ENCODE measurements around the gene LST1. TPM values are rescaled to one million over a fixed set of nuclear protein-coding genes. Genes with fewer than 3 reads are reported as not detected.

LST1 gene
- total RNA-seq, 1 experiment from 2014 or later: not detected

DNA sequence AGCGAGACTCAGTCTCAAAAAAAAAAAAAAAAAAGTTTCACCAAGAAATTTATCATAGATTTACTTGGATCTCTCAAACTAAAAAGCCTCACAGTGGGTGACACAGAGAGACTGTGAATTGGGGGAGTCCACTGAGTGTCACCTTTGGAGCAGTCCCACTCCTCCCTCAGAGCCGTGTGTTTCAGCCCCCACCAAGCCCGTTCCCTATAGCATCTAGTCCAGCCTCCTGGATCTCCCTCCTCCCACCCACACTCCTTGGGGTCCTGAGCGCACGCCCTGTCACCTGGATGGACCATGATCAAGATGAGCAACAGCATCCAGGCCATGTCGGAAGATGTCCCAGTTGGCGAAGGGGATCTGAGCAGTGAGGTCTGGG lies 6.3 kb downstream of the LST1 start:
- no peak for DNase-seq (ENCODE audit: unreplicated experiment)
- Mint-ChIP-seq H3K4me1 (ENCODE audit: insufficient read depth, unreplicated experiment) (peaks cover 6% of the 10 kb centered on the region), H3K9me3 (ENCODE audit: unreplicated experiment) (no peaks in the 10 kb centered on the region), H3K4me3 (ENCODE audit: unreplicated experiment) (no peak overlapping the region), H3K27ac (ENCODE audit: low read depth, unreplicated experiment) (no peak overlapping the region), H3K27me3 (ENCODE audit: insufficient read depth, unreplicated experiment) (no peaks in the 10 kb centered on the region), H3K36me3 (ENCODE audit: insufficient read depth, unreplicated experiment) (no peaks in the 10 kb centered on the region)
- BruUV-seq (replicated peaks): no TSS peak
- TF ChIP-seq CTCF (IDR thresholded peaks at IDR 0.05; ENCODE audit: unreplicated experiment): no peak
- ChIA-PET POLR2A (no interaction called here), CTCF (interaction anchor here (10.3 kb wide), 1 partner anchor 11 kb away, joined by 215 read pairs; the partner anchor contains the start of genes LST1, LTB and TNF)
- intact Hi-C loops (cut with micrococcal nuclease): no loop called here

GRCh38 chr6:31597006-31597405 lies 10.9 kb downstream of the LST1 start:
- Mint-ChIP-seq H3K27me3 (ENCODE audit: insufficient read depth, unreplicated experiment) (no peaks in the 10 kb centered on the region), H3K27ac (ENCODE audit: low read depth, unreplicated experiment) (no peak overlapping the region), H3K9me3 (ENCODE audit: unreplicated experiment) (no peaks in the 10 kb centered on the region), H3K4me3 (ENCODE audit: unreplicated experiment) (no peak overlapping the region), H3K36me3 (ENCODE audit: insufficient read depth, unreplicated experiment) (no peaks in the 10 kb centered on the region), H3K4me1 (ENCODE audit: insufficient read depth, unreplicated experiment) (peaks cover 6% of the 10 kb centered on the region)
- peak; percentile 56 for DNase-seq (ENCODE audit: unreplicated experiment)
- BruUV-seq (replicated peaks): no TSS peak
- intact Hi-C loops (cut with micrococcal nuclease): loop anchor here (5.0 kb wide), 1 partner anchor 200 kb away; no protein-coding TSS in a partner anchor
- peak; percentile 28 for TF ChIP-seq CTCF (IDR thresholded peaks at IDR 0.05; ENCODE audit: unreplicated experiment)
- ChIA-PET CTCF (interaction anchor here (0.9 to 10.3 kb wide), 11 partner anchors 15 to 104 kb away, joined by 3 to 215 read pairs (median 4); partner anchors contain the start of genes ATP6V1G2, DDX39B, LST1 and LTB), POLR2A (interaction anchor here (1.1 to 1.5 kb wide), 3 partner anchors 13 to 54 kb away, joined by 3 to 4 read pairs (median 4); no protein-coding TSS in a partner anchor)

DNA sequence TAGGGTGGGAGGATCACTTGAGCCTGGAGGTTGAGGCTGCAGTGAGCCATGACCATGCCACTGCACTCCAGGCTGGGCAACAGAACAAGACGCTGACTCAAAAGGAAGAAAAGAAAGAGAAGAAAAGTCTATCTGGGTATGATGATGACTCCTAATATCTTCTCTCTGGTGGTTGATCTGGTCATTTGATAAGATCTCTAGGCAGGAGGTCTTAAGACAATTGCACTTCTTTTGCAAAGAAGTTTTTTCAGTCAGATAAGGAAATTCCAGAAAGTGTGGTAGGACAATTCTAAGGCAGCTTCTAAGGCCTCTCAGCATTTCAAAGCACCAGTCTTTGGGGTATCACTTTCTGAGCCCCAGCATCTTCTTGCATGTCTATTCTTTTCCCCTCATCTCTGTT lies 21.2 kb downstream of the LST1 start:
- no peak overlapping the region for H3K27ac Mint-ChIP-seq (ENCODE audit: low read depth, unreplicated experiment)
- H3K4me3 Mint-ChIP-seq (ENCODE audit: unreplicated experiment): no peak overlapping the region
- BruUV-seq (replicated peaks): no TSS peak
- ChIA-PET POLR2A (no interaction called here), CTCF (interaction anchor here (1.5 kb wide), 1 partner anchor 8 kb away, joined by 4 read pairs; no protein-coding TSS in a partner anchor)
- no peaks in the 10 kb centered on the region for H3K27me3 Mint-ChIP-seq (ENCODE audit: insufficient read depth, unreplicated experiment)
- H3K36me3 Mint-ChIP-seq (ENCODE audit: insufficient read depth, unreplicated experiment): no peaks in the 10 kb centered on the region
- no peak for DNase-seq (ENCODE audit: unreplicated experiment)
- intact Hi-C loops (cut with micrococcal nuclease): no loop called here
- TF ChIP-seq CTCF (IDR thresholded peaks at IDR 0.05; ENCODE audit: unreplicated experiment): no peak
- H3K4me1 Mint-ChIP-seq (ENCODE audit: insufficient read depth, unreplicated experiment): no peaks in the 10 kb centered on the region
- H3K9me3 Mint-ChIP-seq (ENCODE audit: unreplicated experiment): no peaks in the 10 kb centered on the region

DNA sequence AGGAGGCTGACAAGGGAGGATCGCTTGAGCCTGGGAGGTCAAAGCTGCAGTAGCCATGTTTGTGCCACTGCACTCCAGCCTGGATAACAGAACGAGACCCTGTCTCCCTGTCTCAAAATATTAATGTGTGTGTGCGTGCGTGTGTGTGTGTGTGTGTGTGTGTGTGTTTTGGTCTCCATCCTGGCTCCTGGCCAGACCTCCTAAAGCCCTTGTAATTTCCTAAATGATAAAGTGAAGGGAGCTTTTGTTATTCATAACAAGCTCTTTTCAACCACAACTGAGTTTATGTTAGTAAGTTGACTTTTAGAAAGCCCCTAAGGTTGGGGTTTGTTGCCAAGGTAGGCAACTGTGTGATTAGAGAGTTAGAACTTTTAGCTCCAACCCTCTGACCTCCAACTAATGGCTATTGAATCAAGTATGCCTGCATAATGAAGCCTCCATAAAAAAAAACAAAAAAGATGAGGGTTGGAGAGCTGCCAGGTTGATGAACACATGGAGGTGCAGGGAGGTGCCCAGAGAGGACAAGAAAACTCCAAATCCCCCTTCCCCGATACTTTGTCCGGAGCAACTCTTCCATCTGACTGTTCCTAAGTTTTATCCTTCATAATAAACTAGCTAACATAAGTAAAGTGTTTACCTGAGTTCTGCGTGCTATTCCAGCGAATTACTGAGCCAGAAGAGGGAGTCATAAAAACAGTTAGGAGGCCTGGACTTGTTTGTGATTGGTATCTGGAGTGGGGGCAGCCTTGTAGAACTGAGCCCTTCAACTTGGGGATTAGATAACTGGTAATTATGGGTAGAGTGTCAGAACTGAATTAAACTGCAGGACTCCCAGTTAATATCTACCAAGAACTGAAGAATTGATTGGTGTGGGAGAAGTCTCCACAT lies 23.7 kb downstream of the LST1 start:
- H3K4me3 Mint-ChIP-seq (ENCODE audit: unreplicated experiment): no peak overlapping the region
- intact Hi-C loops (cut with micrococcal nuclease): no loop called here
- DNase-seq (ENCODE audit: unreplicated experiment): no peak
- H3K9me3 Mint-ChIP-seq (ENCODE audit: unreplicated experiment): no peaks in the 10 kb centered on the region
- ChIA-PET CTCF (interaction anchor here (0.5 to 1.5 kb wide), 7 partner anchors 11 to 467 kb away, joined by 3 to 18 read pairs (median 3); partner anchors contain the start of gene ATP6V1G2), POLR2A (interaction anchor here (0.7 to 1.0 kb wide), 2 partner anchors 31 to 217 kb away, joined by 4 read pairs; no protein-coding TSS in a partner anchor)
- BruUV-seq (replicated peaks): no TSS peak
- no peaks in the 10 kb centered on the region for H3K27me3 Mint-ChIP-seq (ENCODE audit: insufficient read depth, unreplicated experiment)
- H3K4me1 Mint-ChIP-seq (ENCODE audit: insufficient read depth, unreplicated experiment): no peaks in the 10 kb centered on the region
- TF ChIP-seq CTCF (IDR thresholded peaks at IDR 0.05; ENCODE audit: unreplicated experiment): no peak
- H3K36me3 Mint-ChIP-seq (ENCODE audit: insufficient read depth, unreplicated experiment): no peaks in the 10 kb centered on the region
- no peak overlapping the region for H3K27ac Mint-ChIP-seq (ENCODE audit: low read depth, unreplicated experiment)

Measured in MCF 10A (cell line).